Activated gamma-delta T cell treated with anti-CD3 and anti-CD28 coated beads, Interleukin-2, amount 50 U/mL, for 16 hours (primary cell): ENCODE data around the gene ARHGAP8.
"Not testable (repeated sequence)": the region's sequence is repeated elsewhere in the genome, so short reads cannot be mapped to it uniquely, and the experiment has no call there.

Source experiments
- DNase-seq: peaks from one replicate; pipeline ENCODE4 v3.0.0-alpha.2; 2020; ENCODE audit warnings: low read depth

Gene ARHGAP8

GRCh38 chr22:44739666-44740065, 12.7 kb upstream of the ARHGAP8 start:
- DNase-seq, result not testable (repeated sequence)

GRCh38 chr22:44740307-44740706, 12.1 kb upstream of the ARHGAP8 start:
- DNase-seq, result no peak

- no peak for DNase-seq
These were observed 10.4 kb upstream of the ARHGAP8 start for GRCh38 chr22:44741929-44742328.

- DNase-seq, result no peak
These were observed 9.1 kb upstream of the ARHGAP8 start for GRCh38 chr22:44743247-44743646.

GRCh38 chr22:44743804-44744211, 8.6 kb upstream of the ARHGAP8 start:
- DNase-seq, result no peak

- no peak for DNase-seq
These were observed 6.3 kb upstream of the ARHGAP8 start for GRCh38 chr22:44745853-44746789.

- DNase-seq, result not testable (repeated sequence)
These were observed 4.6 kb upstream of the ARHGAP8 start for GRCh38 chr22:44747784-44748127.

- DNase-seq, result no peak
These were observed 3.9 kb upstream of the ARHGAP8 start for GRCh38 chr22:44748524-44748923.

GRCh38 chr22:44750481-44750880, 1.9 kb upstream of the ARHGAP8 start:
- no peak for DNase-seq

- DNase-seq, result no peak
These were observed 1.0 kb downstream of the ARHGAP8 start for GRCh38 chr22:44753189-44754042.

- DNase-seq, result no peak
These were observed 2.6 kb downstream of the ARHGAP8 start for GRCh38 chr22:44754998-44755397.

GRCh38 chr22:44755417-44755816, 3.0 kb downstream of the ARHGAP8 start:
- no peak for DNase-seq

- DNase-seq, result no peak
These were observed 3.6 kb downstream of the ARHGAP8 start for GRCh38 chr22:44755956-44756361.

GRCh38 chr22:44758344-44758973, 6.1 kb downstream of the ARHGAP8 start:
- DNase-seq, result no peak

- DNase-seq, result no peak
These were observed 6.6 kb downstream of the ARHGAP8 start for GRCh38 chr22:44759001-44759400.

GRCh38 chr22:44759430-44760310, 7.3 kb downstream of the ARHGAP8 start:
- no peak for DNase-seq

- no peak for DNase-seq
These were observed 8.1 kb downstream of the ARHGAP8 start for GRCh38 chr22:44760476-44760875.

- DNase-seq, result no peak
These were observed 8.7 kb downstream of the ARHGAP8 start for GRCh38 chr22:44761025-44761424.

- no peak for DNase-seq
These were observed 12.0 kb downstream of the ARHGAP8 start for GRCh38 chr22:44764373-44764772.

GRCh38 chr22:44764974-44765373, 12.6 kb downstream of the ARHGAP8 start:
- DNase-seq, result no peak

GRCh38 chr22:44765571-44766285, 13.4 kb downstream of the ARHGAP8 start:
- no peak for DNase-seq
